Activated CD4-positive, alpha-beta T cell treated with anti-CD3 and anti-CD28 coated beads for 4 hours (primary cell): ENCODE measurements around the gene DNAJC25.
"Not testable (repeated sequence)": the region's sequence is repeated elsewhere in the genome, so short reads cannot be mapped to it uniquely, and the experiment has no call there.

Experiments used
- DNase-seq, 2 donors: peaks; one replicate each; pipeline ENCODE4 v3.0.0-alpha.2; 2020

The DNAJC25 gene

GRCh38 chr9:111631214-111631971 lies at the start of gene DNAJC25:
Gene DNAJC25, plus strand, starts transcription at chr9:111631334. Its CDS starts 74 bp downstream, at chr9:111631408.
- DNase-seq = peak; percentile 95

- no peak for DNase-seq
Observed at GRCh38 chr9:111582888-111583287, 48.2 kb upstream of the DNAJC25 start.

- DNase-seq = no peak
Observed at GRCh38 chr9:111586378-111586777, 44.8 kb upstream of the DNAJC25 start.

GRCh38 chr9:111588846-111589245 lies 42.3 kb upstream of the DNAJC25 start:
- no peak for DNase-seq

GRCh38 chr9:111597852-111598732 lies 33.0 kb upstream of the DNAJC25 start:
- DNase-seq = peak; percentile 65 to 67

GRCh38 chr9:111598733-111599091 lies 32.4 kb upstream of the DNAJC25 start:
- DNase-seq = peak in 1 of 2 donors; percentile 2

- peak; percentile 2 to 4 for DNase-seq
Observed at GRCh38 chr9:111599092-111599954, 31.8 kb upstream of the DNAJC25 start, which contains the start of gene PTGR1. Gene PTGR1, minus strand, starts transcription at chr9:111599647. Its CDS starts 2,225 bp downstream, at chr9:111597422.

GRCh38 chr9:111599955-111600343 lies 31.2 kb upstream of the DNAJC25 start:
- no peak for DNase-seq

GRCh38 chr9:111601237-111602018 lies 29.7 kb upstream of the DNAJC25 start:
- DNase-seq = no peak

GRCh38 chr9:111603041-111603440 lies 28.1 kb upstream of the DNAJC25 start:
- no peak for DNase-seq

GRCh38 chr9:111604054-111604615 lies 27.0 kb upstream of the DNAJC25 start:
- DNase-seq = no peak

GRCh38 chr9:111605041-111605559 lies 26.0 kb upstream of the DNAJC25 start:
- DNase-seq = no peak

- DNase-seq = no peak
Observed at GRCh38 chr9:111610149-111610548, 21.0 kb upstream of the DNAJC25 start.

- no peak for DNase-seq
Observed at GRCh38 chr9:111610845-111611244, 20.3 kb upstream of the DNAJC25 start.

- no peak for DNase-seq
Observed at GRCh38 chr9:111613436-111614040, 17.6 kb upstream of the DNAJC25 start.

- DNase-seq = no peak
Observed at GRCh38 chr9:111615928-111616327, 15.2 kb upstream of the DNAJC25 start.

GRCh38 chr9:111617349-111617748 lies 13.8 kb upstream of the DNAJC25 start:
- DNase-seq = not testable (repeated sequence)

- DNase-seq = no peak
Observed at GRCh38 chr9:111621895-111622480, 9.1 kb upstream of the DNAJC25 start.

- DNase-seq = no peak
Observed at GRCh38 chr9:111622626-111623025, 8.5 kb upstream of the DNAJC25 start.

- DNase-seq = no peak
Observed at GRCh38 chr9:111627260-111627963, 3.7 kb upstream of the DNAJC25 start.
